Measurements from ENCODE around the gene SYT3. TPM values are rescaled to one million over a fixed set of nuclear protein-coding genes. Genes with fewer than 3 reads are reported as not detected.

Gene SYT3
- total RNA-seq, 4 donors from 2014 or later, result 0.29 to 0.49 (median 0.42) TPM; not detected in 1

GRCh38 chr19:50654882-50655281, 15.2 kb upstream of the SYT3 start:
- intact Hi-C loops (cut with DNase I; ENCODE audit: low total_unique reads), result no loop called here
- no peak for DNase-seq (ENCODE audit: low spot score in 2 of 2)
- no peak overlapping the region for H3K4me3 ChIP-seq (ENCODE audit: low read depth, poor library complexity, severe bottlenecking)
- TF ChIP-seq POLR2A (IDR thresholded peaks at IDR 0.05), result no peak
- TF ChIP-seq, protein P1, sequence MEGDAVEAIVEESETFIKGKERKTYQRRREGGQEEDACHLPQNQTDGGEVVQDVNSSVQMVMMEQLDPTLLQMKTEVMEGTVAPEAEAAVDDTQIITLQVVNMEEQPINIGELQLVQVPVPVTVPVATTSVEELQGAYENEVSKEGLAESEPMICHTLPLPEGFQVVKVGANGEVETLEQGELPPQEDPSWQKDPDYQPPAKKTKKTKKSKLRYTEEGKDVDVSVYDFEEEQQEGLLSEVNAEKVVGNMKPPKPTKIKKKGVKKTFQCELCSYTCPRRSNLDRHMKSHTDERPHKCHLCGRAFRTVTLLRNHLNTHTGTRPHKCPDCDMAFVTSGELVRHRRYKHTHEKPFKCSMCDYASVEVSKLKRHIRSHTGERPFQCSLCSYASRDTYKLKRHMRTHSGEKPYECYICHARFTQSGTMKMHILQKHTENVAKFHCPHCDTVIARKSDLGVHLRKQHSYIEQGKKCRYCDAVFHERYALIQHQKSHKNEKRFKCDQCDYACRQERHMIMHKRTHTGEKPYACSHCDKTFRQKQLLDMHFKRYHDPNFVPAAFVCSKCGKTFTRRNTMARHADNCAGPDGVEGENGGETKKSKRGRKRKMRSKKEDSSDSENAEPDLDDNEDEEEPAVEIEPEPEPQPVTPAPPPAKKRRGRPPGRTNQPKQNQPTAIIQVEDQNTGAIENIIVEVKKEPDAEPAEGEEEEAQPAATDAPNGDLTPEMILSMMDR (IDR thresholded peaks at IDR 0.05), result no peak

DNA sequence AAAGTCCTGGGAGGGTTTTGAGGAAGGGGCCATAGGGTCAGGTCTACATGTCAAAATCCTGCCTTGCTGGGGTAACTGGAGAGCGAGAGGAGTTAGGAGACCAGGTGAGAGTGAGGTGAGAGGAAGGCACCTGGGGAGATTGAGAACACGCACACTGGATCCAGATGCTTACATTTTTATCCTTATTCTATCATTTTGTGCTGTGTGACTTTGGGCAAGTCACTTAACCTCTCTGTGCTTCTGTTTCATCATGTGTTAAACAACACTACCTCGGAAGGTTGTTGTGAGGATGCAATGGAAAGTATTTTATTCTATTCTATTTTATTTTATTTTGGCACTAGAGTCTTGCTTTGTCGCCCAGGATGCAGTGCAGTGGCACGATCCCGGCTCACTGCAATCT, 13.0 kb upstream of the SYT3 start:
- 88 to 92% methylated on average over 6 of the region's 6 CpGs for WGBS, 2 donors
- no peak for DNase-seq (ENCODE audit: low spot score in 2 of 2)
- H3K4me3 ChIP-seq (ENCODE audit: low read depth, poor library complexity, severe bottlenecking), result no peak overlapping the region
- no peak for TF ChIP-seq POLR2A (IDR thresholded peaks at IDR 0.05)
- TF ChIP-seq, protein P1 (IDR thresholded peaks at IDR 0.05), result no peak
- intact Hi-C loops (cut with DNase I; ENCODE audit: low total_unique reads), result no loop called here

DNA sequence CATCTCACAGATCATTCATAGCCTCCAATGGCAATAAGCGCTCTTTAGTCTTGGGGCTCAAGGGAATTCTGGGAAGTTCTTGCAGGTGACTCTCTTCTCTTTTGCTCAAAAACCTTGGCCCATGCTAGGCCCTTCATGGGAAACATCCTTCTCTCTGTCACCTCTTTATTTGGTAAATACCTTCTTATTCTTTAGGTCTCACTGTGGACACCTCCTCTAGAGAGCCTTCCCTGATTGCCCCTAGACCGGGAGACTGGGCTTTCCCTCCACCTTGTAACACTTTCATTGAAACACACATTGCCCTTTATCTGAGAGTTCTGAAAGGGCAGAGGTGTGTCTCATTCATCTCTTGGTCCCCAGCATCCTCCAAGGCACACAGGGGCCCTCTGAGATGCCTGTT, 11.5 kb upstream of the SYT3 start:
- no peak for TF ChIP-seq POLR2A (IDR thresholded peaks at IDR 0.05)
- TF ChIP-seq, protein P1 (IDR thresholded peaks at IDR 0.05), result no peak
- DNase-seq (ENCODE audit: low spot score in 2 of 2), result no peak
- 83% methylated on average over 2 of the region's 2 CpGs for WGBS, 2 donors
- H3K4me3 ChIP-seq (ENCODE audit: low read depth, poor library complexity, severe bottlenecking), result no peak overlapping the region
- intact Hi-C loops (cut with DNase I; ENCODE audit: low total_unique reads), result no loop called here

- H3K4me3 ChIP-seq (ENCODE audit: low read depth, poor library complexity, severe bottlenecking), result no peak within 1 kb of the TSS
- intact Hi-C loops (cut with DNase I; ENCODE audit: low total_unique reads), result no loop called here
- 31 to 35% methylated on average over 7 of the region's 7 CpGs for WGBS, 2 donors
- no peak for DNase-seq (ENCODE audit: low spot score in 2 of 2)
- TF ChIP-seq, protein P1 (IDR thresholded peaks at IDR 0.05), result no peak
Measured at GRCh38 chr19:50649433-50650391, 10.0 kb upstream of the SYT3 start, which contains the start of gene C19orf81. Gene C19orf81, plus strand, starts transcription at chr19:50649445. Its CDS starts 0 bp downstream, at chr19:50649445.

DNA sequence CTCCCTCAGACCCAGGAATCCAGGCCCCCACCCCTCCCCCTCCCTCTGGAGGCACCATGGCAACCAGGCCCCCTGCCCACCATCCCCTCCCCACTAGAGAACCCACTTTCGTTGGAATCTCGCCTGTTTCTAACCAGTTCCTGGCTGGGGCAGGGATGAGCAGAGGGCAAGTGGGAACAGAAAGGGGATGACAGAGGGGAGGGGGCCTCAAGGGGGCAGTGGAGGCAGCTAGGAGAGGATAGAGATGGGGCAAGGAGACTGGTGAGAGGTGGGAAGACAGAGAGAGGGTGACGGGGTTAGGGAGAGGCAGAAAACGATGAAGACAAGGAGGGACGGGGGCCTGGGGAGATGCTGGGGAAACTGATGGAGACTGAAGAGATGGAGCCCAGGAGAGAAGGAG, 9.0 kb upstream of the SYT3 start:
- H3K4me3 ChIP-seq (ENCODE audit: low read depth, poor library complexity, severe bottlenecking), result no peak overlapping the region
- DNase-seq (ENCODE audit: low spot score in 2 of 2), result no peak
- TF ChIP-seq, protein P1 (IDR thresholded peaks at IDR 0.05), result no peak
- TF ChIP-seq POLR2A (IDR thresholded peaks at IDR 0.05), result no peak
- intact Hi-C loops (cut with DNase I; ENCODE audit: low total_unique reads), result no loop called here
- WGBS, 2 donors, result 51 to 52% methylated on average over 5 of the region's 5 CpGs

Measured in lower leg skin (tissue), 4 donors.